ENCODE data around the gene BANF2. TPM values are rescaled to one million over a fixed set of nuclear protein-coding genes. Genes with fewer than 3 reads are reported as not detected.

BANF2 gene
- total RNA-seq, 1 donor from 2014 or later: not detected

DNA sequence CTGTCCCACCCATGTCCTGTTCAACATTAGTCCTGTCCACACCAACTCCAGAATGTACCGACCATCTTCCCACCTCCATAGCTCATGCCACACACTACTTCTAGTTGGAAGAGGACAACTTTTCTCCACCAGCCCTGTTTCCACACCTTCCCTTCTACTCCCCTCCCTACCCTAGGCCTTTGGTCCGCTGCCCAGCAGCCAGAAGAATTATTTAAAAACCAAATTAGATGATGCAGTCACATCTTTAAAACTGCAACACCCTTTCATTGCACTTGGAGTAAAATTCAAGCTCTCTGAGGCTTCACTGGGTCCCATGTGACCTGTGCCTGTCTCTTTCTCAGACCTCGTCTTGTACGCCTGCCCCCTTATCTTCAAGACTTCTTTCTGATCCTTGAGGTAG, 53.8 kb downstream of the BANF2 start:
- H3K27me3 ChIP-seq: no peaks in the 10 kb centered on the region
- no peak overlapping the region for H3K27ac ChIP-seq
- no peaks in the 10 kb centered on the region for H3K9me3 ChIP-seq (ENCODE audit: low read depth)
- H3K9me3 Mint-ChIP-seq: peaks cover 6% of the 10 kb centered on the region
- no peak for DNase-seq (ENCODE audit: low spot score)
- no peak overlapping the region for H3K9ac ChIP-seq
- H3K36me3 ChIP-seq: no peaks in the 10 kb centered on the region
- H3K79me2 ChIP-seq (ENCODE audit: low read depth): no peaks in the 10 kb centered on the region
- no peak overlapping the region for H3K4me2 ChIP-seq
- no peak overlapping the region for H3K4me3 Mint-ChIP-seq
- H3K36me3 Mint-ChIP-seq: no peaks in the 10 kb centered on the region
- H3K4me1 ChIP-seq: no peaks in the 10 kb centered on the region
- H3F3A ChIP-seq (ENCODE audit: low read depth): no peaks in the 10 kb centered on the region
- H3K4me1 Mint-ChIP-seq: peaks cover 4% of the 10 kb centered on the region
- no peak overlapping the region for H2AFZ ChIP-seq (replicated peaks)
- H3K27me3 Mint-ChIP-seq (ENCODE audit: insufficient read depth, low read depth): peaks cover 18% of the 10 kb centered on the region
- no peak overlapping the region for H3K4me3 ChIP-seq
- H3K27ac Mint-ChIP-seq: no peak overlapping the region
- TF ChIP-seq, protein P1, sequence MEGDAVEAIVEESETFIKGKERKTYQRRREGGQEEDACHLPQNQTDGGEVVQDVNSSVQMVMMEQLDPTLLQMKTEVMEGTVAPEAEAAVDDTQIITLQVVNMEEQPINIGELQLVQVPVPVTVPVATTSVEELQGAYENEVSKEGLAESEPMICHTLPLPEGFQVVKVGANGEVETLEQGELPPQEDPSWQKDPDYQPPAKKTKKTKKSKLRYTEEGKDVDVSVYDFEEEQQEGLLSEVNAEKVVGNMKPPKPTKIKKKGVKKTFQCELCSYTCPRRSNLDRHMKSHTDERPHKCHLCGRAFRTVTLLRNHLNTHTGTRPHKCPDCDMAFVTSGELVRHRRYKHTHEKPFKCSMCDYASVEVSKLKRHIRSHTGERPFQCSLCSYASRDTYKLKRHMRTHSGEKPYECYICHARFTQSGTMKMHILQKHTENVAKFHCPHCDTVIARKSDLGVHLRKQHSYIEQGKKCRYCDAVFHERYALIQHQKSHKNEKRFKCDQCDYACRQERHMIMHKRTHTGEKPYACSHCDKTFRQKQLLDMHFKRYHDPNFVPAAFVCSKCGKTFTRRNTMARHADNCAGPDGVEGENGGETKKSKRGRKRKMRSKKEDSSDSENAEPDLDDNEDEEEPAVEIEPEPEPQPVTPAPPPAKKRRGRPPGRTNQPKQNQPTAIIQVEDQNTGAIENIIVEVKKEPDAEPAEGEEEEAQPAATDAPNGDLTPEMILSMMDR (IDR thresholded peaks at IDR 0.05): no peak
- TF ChIP-seq EZH2phosphoT487 (IDR thresholded peaks at IDR 0.05) (no peak), EZH2 (IDR thresholded peaks at IDR 0.05) (no peak)
- no peaks in the 10 kb centered on the region for H4K20me1 ChIP-seq (ENCODE audit: low read depth)

DNA sequence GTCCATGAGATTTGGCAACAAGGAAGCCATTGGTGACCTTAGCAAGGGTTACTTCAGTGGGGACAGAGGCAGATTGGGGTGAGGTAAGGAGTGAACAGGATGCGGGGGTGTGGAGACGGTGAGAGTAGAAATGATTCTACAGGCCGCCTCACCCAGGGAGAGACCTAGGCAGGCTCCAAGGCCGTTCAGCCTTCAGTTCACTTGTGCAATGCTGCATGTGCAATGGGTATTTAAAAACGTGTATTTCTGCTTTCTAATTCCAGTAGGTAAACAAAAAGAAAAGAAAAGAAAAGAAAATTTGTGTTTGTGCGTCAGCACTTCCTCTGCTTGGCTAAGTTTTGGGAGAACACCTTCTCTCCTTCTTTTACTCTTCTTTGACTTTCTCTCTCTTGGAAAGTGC, 56.8 kb downstream of the BANF2 start:
- H3K27ac Mint-ChIP-seq: no peak overlapping the region
- peaks cover 4% of the 10 kb centered on the region for H3K4me1 Mint-ChIP-seq

DNA sequence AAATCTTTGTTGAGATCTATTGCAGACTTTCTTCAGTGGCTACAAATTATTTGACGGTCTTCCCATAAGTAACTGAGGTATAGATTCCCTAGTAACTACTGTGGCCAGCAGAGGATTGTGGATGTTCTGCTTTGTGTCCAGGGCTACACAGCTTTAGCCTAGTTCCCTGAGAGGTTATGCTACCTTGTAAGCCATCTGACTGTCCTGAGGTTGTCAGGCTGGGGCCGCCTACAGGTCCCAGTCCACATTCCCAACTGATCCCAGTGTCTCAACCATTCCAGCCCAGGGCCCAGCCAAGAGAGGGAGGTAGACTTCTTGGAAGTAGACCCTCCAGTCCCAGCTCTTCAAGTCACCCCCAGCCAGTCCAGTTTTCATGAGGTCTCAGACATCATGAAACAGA, 57.7 kb downstream of the BANF2 start:
- peaks cover 12% of the 10 kb centered on the region for H3K27me3 Mint-ChIP-seq (ENCODE audit: insufficient read depth, low read depth)
- TF ChIP-seq, protein P1 (IDR thresholded peaks at IDR 0.05): no peak
- TF ChIP-seq EZH2phosphoT487 (IDR thresholded peaks at IDR 0.05): no peak
- no peak for TF ChIP-seq EZH2 (IDR thresholded peaks at IDR 0.05)
- Histone ChIP-seq H3K9me3 (ENCODE audit: low read depth) (no peaks in the 10 kb centered on the region), H3K36me3 (no peaks in the 10 kb centered on the region), H2AFZ (replicated peaks) (no peak overlapping the region), H3K9ac (no peak overlapping the region), H3K4me1 (no peaks in the 10 kb centered on the region), H3K79me2 (ENCODE audit: low read depth) (no peaks in the 10 kb centered on the region), H3F3A (ENCODE audit: low read depth) (no peaks in the 10 kb centered on the region), H3K4me3 (no peak overlapping the region), H3K27ac (no peak overlapping the region), H3K27me3 (no peaks in the 10 kb centered on the region), H4K20me1 (ENCODE audit: low read depth) (no peaks in the 10 kb centered on the region), H3K4me2 (no peak overlapping the region)
- DNase-seq (ENCODE audit: low spot score): no peak
- H3K36me3 Mint-ChIP-seq: no peaks in the 10 kb centered on the region
- H3K9me3 Mint-ChIP-seq: peaks cover 15% of the 10 kb centered on the region
- no peak overlapping the region for H3K4me3 Mint-ChIP-seq
- peaks cover 2% of the 10 kb centered on the region for H3K4me1 Mint-ChIP-seq
- H3K27ac Mint-ChIP-seq: no peak overlapping the region

More for the DNA sequence above, 56.8 kb downstream of the BANF2 start:
- H3K4me1 ChIP-seq: no peaks in the 10 kb centered on the region
- H3K4me2 ChIP-seq: no peak overlapping the region
- H3F3A ChIP-seq (ENCODE audit: low read depth): no peaks in the 10 kb centered on the region
- TF ChIP-seq, protein P1 (IDR thresholded peaks at IDR 0.05): no peak
- no peak for TF ChIP-seq EZH2phosphoT487 (IDR thresholded peaks at IDR 0.05)
- no peak for TF ChIP-seq EZH2 (IDR thresholded peaks at IDR 0.05)
- H3K27me3 Mint-ChIP-seq (ENCODE audit: insufficient read depth, low read depth): peaks cover 14% of the 10 kb centered on the region
- no peak overlapping the region for H3K9ac ChIP-seq
- H4K20me1 ChIP-seq (ENCODE audit: low read depth): no peaks in the 10 kb centered on the region
- no peak overlapping the region for H3K4me3 ChIP-seq
- no peaks in the 10 kb centered on the region for H3K36me3 Mint-ChIP-seq
- no peak overlapping the region for H2AFZ ChIP-seq (replicated peaks)
- no peak overlapping the region for H3K4me3 Mint-ChIP-seq
- no peaks in the 10 kb centered on the region for H3K79me2 ChIP-seq (ENCODE audit: low read depth)
- H3K36me3 ChIP-seq: no peaks in the 10 kb centered on the region
- H3K9me3 Mint-ChIP-seq: peaks cover 15% of the 10 kb centered on the region
- no peak for DNase-seq (ENCODE audit: low spot score)
- no peak overlapping the region for H3K27ac ChIP-seq
- H3K9me3 ChIP-seq (ENCODE audit: low read depth): no peaks in the 10 kb centered on the region
- H3K27me3 ChIP-seq: no peaks in the 10 kb centered on the region
